NCI-H2196 treated with DMSO at 0.1 percent for 48 hours (cell line): Measurements from ENCODE around the gene FSTL4.

Experiments used
- DNase-seq: peaks from one replicate; lab custom pipeline; 2025; ENCODE audit not compliant: unreplicated experiment; lab: John Stamatoyannopoulos, UW

Gene FSTL4

GRCh38 chr5:133356396-133356983 is 255.9 kb downstream of the FSTL4 start:
- no peak for DNase-seq

- DNase-seq, result no peak
Observed at GRCh38 chr5:133354323-133355185, 257.8 kb downstream of the FSTL4 start.

- DNase-seq, result no peak
Observed at GRCh38 chr5:133353741-133354140, 258.6 kb downstream of the FSTL4 start.

- DNase-seq, result no peak
Observed at GRCh38 chr5:133348406-133348805, 263.9 kb downstream of the FSTL4 start.

- DNase-seq, result no peak
Observed at GRCh38 chr5:133347039-133347438, 265.3 kb downstream of the FSTL4 start.

GRCh38 chr5:133344266-133344665 is 268.1 kb downstream of the FSTL4 start:
- no peak for DNase-seq

- DNase-seq, result no peak
Observed at GRCh38 chr5:133343196-133343595, 269.1 kb downstream of the FSTL4 start.

- DNase-seq, result no peak
Observed at GRCh38 chr5:133341915-133342710, 270.2 kb downstream of the FSTL4 start.

GRCh38 chr5:133341296-133341695 is 271.0 kb downstream of the FSTL4 start:
- DNase-seq, result no peak

- DNase-seq, result no peak
Observed at GRCh38 chr5:133340822-133341221, 271.5 kb downstream of the FSTL4 start.

GRCh38 chr5:133340002-133340755 is 272.2 kb downstream of the FSTL4 start:
- no peak for DNase-seq

GRCh38 chr5:133338504-133339355 is 273.6 kb downstream of the FSTL4 start:
- no peak for DNase-seq

GRCh38 chr5:133337795-133338445 is 274.4 kb downstream of the FSTL4 start:
- DNase-seq, result no peak

- no peak for DNase-seq
Observed at GRCh38 chr5:133336969-133337410, 275.4 kb downstream of the FSTL4 start.

- DNase-seq, result no peak
Observed at GRCh38 chr5:133336121-133336968, 276.0 kb downstream of the FSTL4 start.

GRCh38 chr5:133334796-133335639 is 277.3 kb downstream of the FSTL4 start:
- DNase-seq, result no peak

GRCh38 chr5:133333326-133334150 is 278.8 kb downstream of the FSTL4 start:
- DNase-seq, result no peak
